Trophoblast cell (in vitro differentiated cells and primary cell): ENCODE data around the gene REEP5.

Experiments used
- DNase-seq, 2 donors: peaks; one replicate each; pipeline ENCODE4 v3.0.0-alpha.2; 2016
- H2AFZ ChIP-seq: 2 replicates; pipeline ENCODE4 v1.6.1; 2013; ENCODE audit warnings: low read length, moderate library complexity, mild to moderate bottlenecking; ENCODE audit not compliant: insufficient read depth, poor library complexity
- H2AK5ac ChIP-seq: 2 replicates; pipeline ENCODE4 v1.6.1; 2013; ENCODE audit warnings: mild to moderate bottlenecking, low read length
- H2BK120ac ChIP-seq: 2 replicates; pipeline ENCODE4 v1.6.1; 2013; ENCODE audit warnings: low read length, mild to moderate bottlenecking, moderate library complexity; ENCODE audit not compliant: insufficient read depth, poor library complexity
- H2BK12ac ChIP-seq: 2 replicates; pipeline ENCODE4 v1.6.1; 2013; ENCODE audit warnings: mild to moderate bottlenecking, low read length, moderate library complexity
- H2BK5ac ChIP-seq: 2 replicates; pipeline ENCODE4 v1.6.1; 2013; ENCODE audit warnings: low read length, low read depth, moderate library complexity, mild to moderate bottlenecking; ENCODE audit not compliant: poor library complexity
- H3K14ac ChIP-seq: 2 replicates; pipeline ENCODE4 v1.6.1; 2013; ENCODE audit warnings: mild to moderate bottlenecking, low read length
- H3K18ac ChIP-seq: 2 replicates; pipeline ENCODE4 v1.6.1; 2013; ENCODE audit warnings: mild to moderate bottlenecking, low read length
- H3K23ac ChIP-seq: 2 replicates; pipeline ENCODE4 v1.6.1; 2013; ENCODE audit warnings: low read length
- H3K27ac ChIP-seq: 2 replicates; pipeline ENCODE4 v1.5.1; 2013; ENCODE audit warnings: low read depth, mild to moderate bottlenecking, inconsistent platforms, low read length, moderate library complexity
- H3K27me3 ChIP-seq: 2 replicates; pipeline ENCODE4 v1.6.1; 2013; ENCODE audit warnings: inconsistent platforms, mild to moderate bottlenecking, low read length, moderate library complexity; ENCODE audit not compliant: insufficient read depth
- H3K36me3 ChIP-seq, 2 experiments: 1 replicate in 1 of 2; 2 replicates in 1 of 2; pipeline ENCODE4 v1.6.1; 2013; ENCODE audit warnings: low read length in 2 of 2, mild to moderate bottlenecking in 2 of 2, moderate library complexity in 1 of 2; ENCODE audit not compliant: insufficient read depth in 2 of 2, control insufficient read depth in 1 of 2
- H3K4ac ChIP-seq: 2 replicates; pipeline ENCODE4 v1.6.1; 2013; ENCODE audit warnings: low read depth, mild to moderate bottlenecking, low read length, moderate library complexity
- H3K4me1 ChIP-seq, 2 experiments: 1 replicate in 1 of 2; 2 replicates in 1 of 2; pipeline ENCODE4 v1.6.1; 2013; ENCODE audit warnings: low read length in 2 of 2, mild to moderate bottlenecking in 2 of 2, moderate library complexity in 1 of 2; ENCODE audit not compliant: insufficient read depth in 2 of 2, control insufficient read depth in 1 of 2
- H3K4me2 ChIP-seq: 2 replicates; pipeline ENCODE4 v1.6.1; 2013; ENCODE audit warnings: inconsistent platforms, mild to moderate bottlenecking, low read length, moderate library complexity
- H3K4me3 ChIP-seq: 2 replicates; pipeline ENCODE4 v1.5.1; 2013; ENCODE audit warnings: mild to moderate bottlenecking, low read depth, low read length, inconsistent platforms
- H3K79me1 ChIP-seq: one replicate; pipeline ENCODE4 v1.6.1; 2013; ENCODE audit warnings: low read length
- H3K79me2 ChIP-seq: 2 replicates; pipeline ENCODE4 v1.6.1; 2013; ENCODE audit warnings: low read length, mild to moderate bottlenecking; ENCODE audit not compliant: control insufficient read depth, insufficient read depth, poor library complexity
- H3K9ac ChIP-seq: 2 replicates; pipeline ENCODE4 v1.6.1; 2013; ENCODE audit warnings: mild to moderate bottlenecking, low read length
- H3K9me3 ChIP-seq: 2 replicates; pipeline ENCODE4 v1.6.1; 2013; ENCODE audit warnings: low read depth, mild to moderate bottlenecking, control low read depth, inconsistent platforms, low read length; ENCODE audit not compliant: insufficient read depth
- H4K12ac ChIP-seq: 2 replicates; pipeline ENCODE4 v1.6.1; 2013; ENCODE audit warnings: low read depth, mild to moderate bottlenecking, low read length, moderate library complexity
- H4K8ac ChIP-seq: 2 replicates; pipeline ENCODE4 v1.6.1; 2013; ENCODE audit warnings: low read depth, mild to moderate bottlenecking, low read length, moderate library complexity
- H4K91ac ChIP-seq: one replicate; pipeline ENCODE4 v1.6.1; 2013; ENCODE audit warnings: low read depth, mild to moderate bottlenecking, low read length, moderate library complexity
- WGBS: extraction: QIAGEN DNeasy Blood & Tissue Kit; methylation state at CpG from one replicate; pipeline ENCODE4 v1.1.7; 2013; ENCODE audit warnings: missing lambda C conversion rate; ENCODE audit not compliant: insufficient read length, insufficient coverage; ENCODE audit errors: extremely low coverage; 5-methylcytosine and 5-hydroxymethylcytosine counted together

REEP5 gene

DNA sequence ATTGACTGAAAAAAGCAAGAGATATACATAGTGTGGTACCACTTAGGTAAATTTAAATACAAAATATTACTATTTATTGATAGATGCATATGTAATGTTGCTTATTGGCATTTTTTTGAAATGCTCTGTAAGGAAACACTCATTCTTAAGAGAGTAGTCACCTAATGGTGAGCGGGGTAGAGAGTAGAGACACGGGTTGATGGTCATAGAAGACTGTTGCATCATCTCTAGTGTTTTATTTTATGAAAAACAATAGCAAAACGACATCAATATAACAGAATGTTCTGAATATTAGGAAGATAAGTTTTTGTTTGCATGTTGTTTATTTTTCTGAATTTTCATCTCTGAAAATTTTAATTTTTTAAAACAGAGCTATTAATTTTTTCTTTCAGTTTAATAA lies 56.9 kb downstream of the REEP5 start:
- Histone ChIP-seq H2AFZ (no peak overlapping the region), H3K14ac (no peak overlapping the region), H3K4me2 (no peak overlapping the region), H3K27me3 (no peaks in the 10 kb centered on the region), H4K8ac (no peak overlapping the region), H2BK12ac (no peak overlapping the region), H3K18ac (no peak overlapping the region), H3K79me1 (peaks cover 6% of the 10 kb centered on the region), H3K4me3 (no peak overlapping the region), H2AK5ac (no peak overlapping the region), H3K4me1 (peaks cover 6% of the 10 kb centered on the region in 2 experiments), H3K36me3 (peaks cover 25 to 27% of the 10 kb centered on the region in 2 experiments), H3K4ac (no peak overlapping the region), H3K23ac (no peak overlapping the region), H3K9me3 (no peaks in the 10 kb centered on the region), H3K79me2 (peaks cover 11% of the 10 kb centered on the region), H2BK5ac (no peak overlapping the region), H4K91ac (no peak overlapping the region), H3K9ac (no peak overlapping the region), H2BK120ac (no peak overlapping the region), H3K27ac (no peak overlapping the region), H4K12ac (no peak overlapping the region)
- WGBS = no CpG with 5 or more reads among the region's 3 CpGs
- DNase-seq = peak in 1 of 2 donors; percentile 70

DNA sequence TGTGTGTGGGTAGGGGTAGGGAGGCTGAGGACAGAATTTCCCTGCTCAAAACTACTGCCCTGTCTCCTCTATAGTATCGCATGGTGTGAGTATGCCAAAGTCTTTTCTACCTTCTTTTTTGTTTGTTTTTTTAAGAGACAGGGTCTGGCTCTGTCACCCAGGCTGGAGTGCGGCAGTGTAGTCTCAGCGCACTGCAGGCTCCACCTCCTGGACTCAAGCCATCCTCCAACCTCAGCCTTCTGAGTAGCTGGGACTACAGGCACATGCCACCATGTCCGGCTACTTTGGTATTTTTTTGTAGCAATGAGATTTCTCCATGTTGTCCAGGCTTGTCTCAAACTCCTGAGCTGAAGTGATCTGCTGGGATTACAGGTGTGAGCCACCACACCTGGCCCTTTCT lies 58.5 kb downstream of the REEP5 start:
- no peak overlapping the region for H2BK12ac ChIP-seq
- H3K4me1 ChIP-seq = peaks cover 6% of the 10 kb centered on the region in 2 experiments
- no peaks in the 10 kb centered on the region for H3K27me3 ChIP-seq
- H2BK120ac ChIP-seq = no peak overlapping the region
- no peak overlapping the region for H3K4me2 ChIP-seq
- H2AFZ ChIP-seq = no peak overlapping the region
- H3K79me2 ChIP-seq = peaks cover 11% of the 10 kb centered on the region
- H4K91ac ChIP-seq = no peak overlapping the region
- peak; percentile 27 to 58 for DNase-seq
- no peak overlapping the region for H4K12ac ChIP-seq
- H3K36me3 ChIP-seq = peaks cover 20 to 23% of the 10 kb centered on the region in 2 experiments
- H3K4ac ChIP-seq = no peak overlapping the region
- H3K18ac ChIP-seq = no peak overlapping the region
- H3K9me3 ChIP-seq = no peaks in the 10 kb centered on the region
- no peak overlapping the region for H2AK5ac ChIP-seq
- H3K23ac ChIP-seq = no peak overlapping the region
- H3K79me1 ChIP-seq = peaks cover 6% of the 10 kb centered on the region
- H3K27ac ChIP-seq = no peak overlapping the region
- no peak overlapping the region for H3K14ac ChIP-seq
- WGBS = no CpG with 5 or more reads among the region's 4 CpGs
- no peak overlapping the region for H3K4me3 ChIP-seq
- H4K8ac ChIP-seq = no peak overlapping the region
- H3K9ac ChIP-seq = no peak overlapping the region
- no peak overlapping the region for H2BK5ac ChIP-seq

DNA sequence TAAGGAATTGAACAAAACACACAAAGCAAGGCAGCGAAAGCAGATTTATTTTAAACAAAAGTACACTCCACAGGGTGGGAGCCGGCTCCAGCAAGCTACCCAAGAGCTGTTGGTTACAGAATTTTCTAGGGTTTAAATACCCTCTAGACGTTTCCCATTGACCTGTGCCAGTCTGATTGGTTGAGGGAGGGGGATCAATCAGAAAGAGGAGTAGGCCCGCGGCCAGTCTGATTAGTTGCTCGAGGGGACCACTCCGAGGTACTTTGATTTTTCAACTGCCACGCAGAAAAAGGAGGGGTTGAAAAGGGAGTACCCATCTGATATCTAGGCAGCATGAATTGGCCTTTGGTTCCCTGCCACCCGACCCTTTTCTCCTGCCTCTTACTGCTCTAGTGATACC lies 59.9 kb downstream of the REEP5 start:
- Histone ChIP-seq H3K79me1 (peaks cover 6% of the 10 kb centered on the region), H2AFZ (no peak overlapping the region), H3K9me3 (no peaks in the 10 kb centered on the region), H4K8ac (peak overlapping the region; percentile 47), H3K14ac (no peak overlapping the region), H2BK5ac (peak overlapping the region; percentile 40), H3K36me3 (peaks cover 19 to 20% of the 10 kb centered on the region in 2 experiments), H3K27me3 (no peaks in the 10 kb centered on the region), H3K4ac (peak overlapping the region; percentile 99), H3K79me2 (peaks cover 11% of the 10 kb centered on the region), H3K4me2 (peak overlapping the region; percentile 72), H4K91ac (no peak overlapping the region), H4K12ac (peak overlapping the region; percentile 87), H2BK120ac (peak overlapping the region; percentile 33), H3K9ac (peak overlapping the region; percentile 24), H3K4me3 (no peak overlapping the region), H3K27ac (no peak overlapping the region), H2AK5ac (peak overlapping the region; percentile 79), H2BK12ac (no peak overlapping the region), H3K4me1 (peaks cover 6% of the 10 kb centered on the region in 2 experiments), H3K18ac (peak overlapping the region; percentile 37), H3K23ac (no peak overlapping the region)
- no peak for DNase-seq
- WGBS = no CpG with 5 or more reads among the region's 9 CpGs

DNA sequence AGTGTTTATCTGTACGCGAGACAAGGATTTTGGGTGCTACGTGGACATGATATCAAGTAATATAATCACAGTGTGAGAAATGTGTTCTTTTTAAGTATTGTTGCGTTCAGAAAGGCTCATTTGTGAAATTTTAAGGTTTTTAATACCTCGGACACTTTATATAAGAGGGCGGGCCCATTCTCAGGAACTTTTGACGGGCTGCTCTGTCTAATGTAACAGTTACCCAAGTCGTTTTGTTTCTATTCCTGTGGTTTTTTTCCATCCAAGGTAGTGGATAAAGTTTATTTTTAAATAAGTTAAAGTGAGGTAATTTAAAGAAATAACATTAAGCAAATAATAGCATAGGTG lies 60.4 kb downstream of the REEP5 start:
- H4K8ac ChIP-seq = peak overlapping the region; percentile 97
- WGBS = no CpG with 5 or more reads among the region's 8 CpGs
- DNase-seq = no peak

More for the DNA sequence above, 60.4 kb downstream of the REEP5 start:
- Histone ChIP-seq H3K4me1 (peaks cover 6% of the 10 kb centered on the region in 2 experiments), H3K9ac (peak overlapping the region; percentile 84), H2AK5ac (peak overlapping the region; percentile 93), H2BK5ac (peak overlapping the region; percentile 74), H3K9me3 (no peaks in the 10 kb centered on the region), H3K79me2 (peaks cover 11% of the 10 kb centered on the region), H3K23ac (no peak overlapping the region), H3K4me2 (peak overlapping the region; percentile 72), H3K4ac (peak overlapping the region; percentile 98), H3K27ac (peak overlapping the region; percentile 71), H4K12ac (peak overlapping the region; percentile 98), H3K36me3 (peaks cover 17 to 19% of the 10 kb centered on the region in 2 experiments), H3K18ac (no peak overlapping the region), H4K91ac (peak overlapping the region; percentile 86), H2BK12ac (no peak overlapping the region), H3K14ac (peak overlapping the region; percentile 99), H3K4me3 (peak overlapping the region; percentile 90), H2AFZ (peak overlapping the region; percentile 91), H3K27me3 (no peaks in the 10 kb centered on the region), H2BK120ac (peak overlapping the region; percentile 82), H3K79me1 (peaks cover 6% of the 10 kb centered on the region)
